Kidney glomerular epithelial cell (primary cell): ENCODE results near the gene GPR160.

Experiments
- DNase-seq: peaks from one replicate; lab custom pipeline; 2025; lab: John Stamatoyannopoulos, UW

Gene GPR160

GRCh38 chr3:170064108-170064507 is 26.3 kb downstream of the GPR160 start:
- no peak for DNase-seq

DNA sequence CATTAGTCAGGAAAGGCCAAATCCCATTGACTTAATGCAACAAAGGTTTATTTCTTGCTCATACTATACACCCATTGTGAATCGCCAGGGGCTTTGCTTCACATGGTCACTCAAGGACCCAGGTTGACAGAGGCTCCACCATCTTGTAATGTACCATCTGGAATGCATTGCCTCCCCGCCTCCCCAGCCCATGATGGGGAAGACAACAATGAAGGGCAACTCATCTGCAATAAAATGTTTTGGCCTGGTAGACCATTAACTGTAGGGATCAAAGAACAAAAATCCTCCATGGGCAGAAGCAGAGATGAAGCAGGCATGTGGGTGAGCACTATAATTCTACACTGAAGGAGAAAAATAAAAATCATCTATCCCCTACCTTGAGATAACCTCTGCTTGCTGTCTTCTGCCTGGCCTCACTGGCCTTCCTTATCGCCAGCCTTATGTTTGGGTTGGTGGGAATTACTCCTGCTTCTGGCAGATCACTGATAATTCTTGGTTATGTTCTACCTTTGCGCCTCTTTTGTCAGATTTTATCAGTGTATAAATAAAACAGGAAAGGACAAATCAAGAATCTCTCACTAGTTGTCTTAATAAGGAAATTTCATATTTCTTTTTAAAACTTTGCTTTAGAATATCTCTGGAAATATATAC is 37.8 kb downstream of the GPR160 start:
- DNase-seq, result no peak

- DNase-seq, result no peak
Observed at GRCh38 chr3:170076715-170077238, 39.0 kb downstream of the GPR160 start.

DNA sequence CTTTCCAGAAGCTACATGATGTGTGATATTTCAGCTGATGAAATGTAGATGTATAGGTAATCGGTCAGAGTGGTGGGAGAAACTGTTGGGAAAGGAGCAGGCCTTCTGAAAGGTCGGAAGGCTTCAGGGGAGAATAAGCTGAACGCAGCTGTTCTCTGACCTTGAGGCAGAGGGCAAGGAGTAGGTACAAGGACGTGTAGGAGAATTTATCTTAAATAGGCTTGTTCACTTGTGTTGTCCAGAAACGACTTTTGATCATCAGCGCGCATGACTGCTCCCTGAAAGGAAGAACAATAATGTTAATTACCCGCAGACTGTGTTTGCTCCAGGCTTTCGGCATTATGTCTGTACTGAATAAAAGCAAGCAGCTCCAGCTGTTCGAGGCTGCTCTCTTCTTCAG is 39.6 kb downstream of the GPR160 start:
- DNase-seq, result no peak

DNA sequence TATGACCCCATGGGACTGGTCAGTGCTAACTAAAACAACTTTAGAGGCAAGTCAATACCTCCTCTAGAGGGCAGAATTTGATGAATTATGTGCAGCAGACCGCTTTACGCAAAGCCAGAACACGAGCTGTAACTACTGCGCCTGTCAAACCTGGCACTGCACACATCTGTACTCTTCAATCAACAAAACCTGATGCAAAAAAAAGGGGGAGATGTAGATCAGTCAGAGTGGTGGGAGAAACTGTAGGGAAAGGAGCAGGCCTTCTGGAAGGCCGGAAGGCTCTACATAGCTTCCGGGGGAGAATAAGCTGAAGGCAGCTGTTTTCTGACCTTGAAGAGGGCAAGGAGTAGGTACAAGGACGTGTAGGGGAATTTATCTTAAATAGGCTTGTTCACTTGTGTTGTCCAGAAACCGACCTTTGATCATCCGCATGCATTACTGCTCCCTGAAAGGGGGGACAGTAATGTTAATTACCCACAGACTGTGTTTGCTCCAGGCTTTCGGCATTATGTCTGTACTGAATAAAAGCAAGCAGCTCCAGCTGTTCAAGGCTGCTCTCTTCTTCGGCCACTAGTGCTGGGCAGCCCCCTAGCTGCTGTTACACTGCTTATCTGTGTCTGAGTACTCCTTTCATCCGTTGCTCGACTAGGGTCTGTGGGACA is 41.0 kb downstream of the GPR160 start:
- no peak for DNase-seq

DNA sequence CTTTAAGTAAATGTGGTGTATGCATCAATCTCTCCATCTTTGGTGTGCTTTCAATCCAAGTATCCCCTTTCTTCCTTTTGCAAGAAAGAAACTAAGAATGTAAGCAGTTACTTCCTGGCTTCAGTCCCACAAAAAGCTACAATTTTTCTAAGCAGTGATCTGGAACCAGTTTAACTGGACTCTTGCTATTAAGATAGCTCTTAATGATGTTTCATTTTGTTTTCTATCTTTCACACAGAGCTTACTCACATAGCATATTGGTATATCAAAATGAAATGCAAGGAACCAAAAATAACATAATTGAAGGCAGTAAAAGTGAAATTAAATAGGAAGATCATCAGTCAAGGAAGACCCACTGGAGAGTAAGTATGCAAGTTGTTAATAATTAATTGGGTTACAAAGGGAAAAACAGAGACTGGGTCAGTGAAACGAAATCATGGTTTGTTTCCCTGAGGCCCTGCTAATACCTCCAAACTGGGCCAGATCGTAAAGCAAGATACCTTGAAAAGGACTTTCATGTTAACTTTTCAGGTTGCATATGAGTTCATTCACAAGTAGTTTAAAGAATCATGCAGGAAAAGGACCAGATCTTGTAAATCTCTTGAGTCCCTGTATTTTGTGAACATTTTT is 41.9 kb downstream of the GPR160 start:
- peak; percentile 92 for DNase-seq

GRCh38 chr3:170080605-170081004 is 42.8 kb downstream of the GPR160 start:
- DNase-seq, result no peak

DNA sequence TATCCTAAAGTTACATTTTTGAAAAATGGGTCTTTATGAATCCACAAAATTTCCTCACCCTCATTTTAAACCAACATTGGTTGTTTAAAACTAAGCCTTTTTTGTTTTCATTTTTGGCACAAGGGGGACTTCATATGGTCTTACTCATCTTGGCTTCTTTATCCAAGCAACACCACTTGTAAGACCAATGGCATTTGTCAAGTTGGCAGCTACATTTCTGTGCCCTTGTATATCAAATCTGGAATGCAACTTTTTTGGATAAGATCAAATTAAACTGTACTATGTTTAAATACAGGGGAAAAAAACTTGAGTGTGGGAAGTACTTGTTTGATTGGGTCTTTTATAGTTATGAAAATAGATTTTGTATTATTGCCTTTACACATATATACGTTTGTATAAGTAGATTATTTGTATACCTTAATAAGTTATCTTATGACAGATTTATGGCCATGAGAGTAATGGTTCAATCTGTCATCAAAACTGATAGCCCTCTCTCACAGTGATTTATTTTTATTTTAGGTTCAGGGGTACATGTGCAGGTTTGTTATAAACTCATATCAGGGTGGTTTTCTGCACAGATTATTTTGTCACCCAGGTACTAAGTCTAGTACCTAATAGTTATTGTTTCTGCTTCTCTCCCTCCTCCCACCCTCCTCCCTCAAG is 43.4 kb downstream of the GPR160 start:
- DNase-seq, result no peak

- no peak for DNase-seq
Observed at GRCh38 chr3:170083343-170083742, 45.5 kb downstream of the GPR160 start.

- no peak for DNase-seq
Observed at GRCh38 chr3:170085396-170085795, 47.6 kb downstream of the GPR160 start.

DNA sequence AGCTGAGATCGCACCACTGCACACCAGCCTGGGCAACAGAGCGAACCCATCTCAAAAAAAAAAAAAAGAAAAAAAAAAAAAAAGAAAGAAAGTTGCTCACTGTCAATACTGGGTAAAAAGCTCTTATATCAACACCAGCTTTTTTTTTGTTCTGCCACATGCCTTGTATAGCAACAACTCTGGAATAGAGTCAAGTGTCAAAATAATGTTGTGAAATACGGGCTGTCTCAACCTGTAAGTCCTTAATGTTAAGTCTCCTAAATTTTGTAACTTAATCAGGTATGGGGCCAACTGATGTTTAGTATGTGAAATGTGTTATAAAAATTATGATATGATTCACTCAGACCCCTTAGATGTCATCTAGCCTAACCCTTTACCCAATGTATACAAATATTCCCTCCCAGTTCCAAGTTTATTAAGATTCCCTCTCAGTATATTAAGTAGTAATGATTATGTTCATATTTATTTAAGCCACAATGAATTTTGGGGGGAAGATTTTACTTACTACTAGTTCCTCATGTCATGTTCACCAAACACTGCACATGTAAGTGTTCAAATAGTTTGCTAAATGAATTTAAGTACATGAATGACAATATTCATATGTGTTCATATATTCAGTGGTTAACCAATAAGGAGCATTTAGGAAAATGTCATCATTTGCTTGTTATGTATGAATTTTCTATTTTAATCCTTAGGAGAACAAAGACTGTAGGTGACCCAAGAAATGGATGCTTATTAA is 52.2 kb downstream of the GPR160 start:
- no peak for DNase-seq

GRCh38 chr3:170090601-170090981 is 52.8 kb downstream of the GPR160 start:
- DNase-seq, result no peak

GRCh38 chr3:170092907-170093306 is 55.1 kb downstream of the GPR160 start:
- no peak for DNase-seq

GRCh38 chr3:170095771-170096170 is 58.0 kb downstream of the GPR160 start:
- no peak for DNase-seq

- no peak for DNase-seq
Observed at GRCh38 chr3:170096342-170096741, 58.5 kb downstream of the GPR160 start.

DNA sequence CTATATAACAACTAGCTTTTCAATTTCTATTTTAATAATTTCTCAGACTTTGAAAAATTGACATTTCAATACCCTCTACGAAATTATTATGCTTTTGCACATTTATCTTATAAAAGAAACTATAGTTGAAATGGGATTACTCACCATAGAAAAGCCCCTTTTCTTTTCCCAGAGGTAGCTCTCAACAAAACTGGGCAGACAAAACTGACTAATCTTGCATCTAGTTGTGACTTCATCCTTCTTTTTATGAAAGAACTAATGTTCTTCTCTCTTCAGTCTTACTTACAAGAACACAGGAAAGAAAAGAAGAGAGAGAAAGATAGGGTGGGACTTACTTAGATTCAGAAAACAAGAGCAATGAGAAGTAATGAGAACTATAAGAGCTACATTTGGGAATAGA is 61.0 kb downstream of the GPR160 start:
- no peak for DNase-seq

- DNase-seq, result no peak
Observed at GRCh38 chr3:170100944-170101343, 63.1 kb downstream of the GPR160 start.

DNA sequence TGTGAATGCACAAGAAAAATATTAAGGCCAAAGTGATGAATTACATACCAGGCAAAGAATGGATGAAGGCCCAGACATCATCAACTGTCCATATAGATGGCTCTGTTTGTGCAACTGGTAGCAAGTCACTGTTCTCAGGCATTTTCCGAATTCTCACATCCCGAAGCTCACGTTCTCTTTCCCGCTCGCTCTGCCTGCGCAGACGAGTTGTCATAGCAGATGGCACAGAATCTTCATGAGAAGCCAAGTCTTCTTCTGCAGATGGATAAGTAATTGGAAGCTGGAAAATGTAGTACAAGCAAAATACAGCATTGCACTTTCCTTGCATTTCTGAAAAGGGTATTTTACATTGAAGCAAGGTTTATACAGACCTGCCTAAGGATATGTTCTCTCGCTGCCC is 64.6 kb downstream of the GPR160 start:
- no peak for DNase-seq

DNA sequence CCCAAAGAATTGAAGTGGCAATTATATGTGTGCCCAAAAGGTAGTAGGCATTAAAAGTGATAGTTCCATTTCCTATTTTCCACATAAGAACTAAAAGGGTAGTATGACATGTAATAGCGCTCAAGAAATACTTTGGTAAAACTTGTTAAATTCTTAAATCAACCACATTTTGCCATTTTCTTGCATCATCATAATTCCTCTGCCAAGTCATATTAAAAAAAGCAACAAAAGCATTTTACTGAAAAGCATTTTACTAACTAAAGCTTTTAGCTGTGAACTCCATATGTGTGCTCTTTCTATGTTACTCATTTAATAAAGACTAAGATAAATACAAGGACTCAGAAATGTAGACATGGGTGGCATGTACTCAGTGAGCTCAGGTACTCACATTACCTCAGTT is 70.1 kb downstream of the GPR160 start:
- DNase-seq, result no peak

- no peak for DNase-seq
Observed at GRCh38 chr3:170108955-170109354, 71.2 kb downstream of the GPR160 start.

GRCh38 chr3:170109579-170110293 is 71.9 kb downstream of the GPR160 start:
- no peak for DNase-seq
